ENCODE measurements around the gene MPRIP.

Gene MPRIP

DNA sequence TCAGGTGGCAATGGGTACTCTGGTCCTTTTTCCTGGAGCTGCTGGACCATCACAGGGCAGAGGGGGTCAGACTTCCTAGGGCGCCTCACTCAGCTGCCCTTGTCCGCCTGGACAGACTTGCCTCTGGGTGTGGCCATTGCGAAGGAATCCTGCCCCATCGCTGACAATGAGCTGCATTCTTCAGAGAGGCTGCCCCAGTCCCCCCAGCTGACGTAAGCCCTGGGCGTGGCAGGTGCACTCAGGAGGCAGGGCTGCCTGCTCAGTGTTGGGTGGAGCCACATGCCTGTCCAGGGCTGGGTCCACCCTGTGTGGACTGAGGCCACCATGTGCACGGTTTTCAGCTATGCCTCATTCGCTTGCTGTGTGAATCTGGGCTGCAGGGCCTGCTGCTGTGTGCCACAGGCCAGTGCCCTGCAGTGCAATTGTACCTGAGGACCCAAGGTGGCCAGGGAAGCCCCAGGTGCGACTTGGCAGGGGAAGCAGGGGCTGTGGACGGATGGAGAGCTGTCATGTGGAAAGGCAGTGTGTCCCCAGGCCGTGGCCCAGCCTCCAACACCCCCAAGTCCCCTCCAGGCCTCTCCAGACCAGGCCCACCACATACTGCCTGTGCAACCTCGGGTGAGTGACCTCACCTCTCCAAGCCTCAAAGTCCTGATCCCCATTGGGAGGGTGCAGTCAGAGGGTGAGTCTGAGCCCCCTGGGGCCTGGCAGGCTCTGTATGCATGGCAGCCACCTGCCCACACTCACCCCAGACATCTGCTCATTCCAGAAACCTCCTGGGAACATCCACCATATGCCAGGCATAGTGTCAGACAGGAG is 14.0 kb upstream of the MPRIP start:
- peak; percentile 82 for DNase-seq

DNA sequence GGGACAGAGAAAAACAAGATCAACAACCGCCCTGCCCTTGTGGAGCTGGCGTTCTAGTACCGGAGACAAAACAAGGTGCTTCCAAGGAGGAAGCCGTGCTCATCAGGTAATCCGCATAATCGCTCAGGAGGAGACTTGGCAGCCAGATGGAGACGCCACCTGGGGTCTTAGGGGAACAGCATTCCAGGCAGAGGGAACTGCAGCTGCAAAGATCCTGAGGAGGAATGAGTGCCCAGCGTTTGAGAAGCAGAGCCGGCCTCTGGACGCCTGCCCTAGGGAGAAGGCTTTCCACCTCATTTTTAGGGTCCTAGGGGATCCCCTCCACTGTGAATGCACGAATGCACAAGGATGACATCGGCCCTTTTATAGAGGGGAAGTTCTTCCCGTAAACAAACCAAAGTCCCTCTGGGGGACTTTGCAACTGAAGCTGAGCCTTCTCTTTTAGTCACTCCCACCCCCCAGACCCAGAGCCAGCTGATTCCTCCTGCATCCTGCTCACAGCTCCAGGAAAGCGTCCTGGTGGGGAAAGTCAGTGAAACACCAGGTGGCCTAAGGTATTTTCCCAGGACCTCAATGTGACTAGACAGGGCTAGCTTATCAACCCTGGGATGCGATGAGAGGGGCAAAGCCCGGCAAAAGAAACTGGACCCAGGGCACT is 13.2 kb upstream of the MPRIP start:
- DNase-seq, result no peak

DNA sequence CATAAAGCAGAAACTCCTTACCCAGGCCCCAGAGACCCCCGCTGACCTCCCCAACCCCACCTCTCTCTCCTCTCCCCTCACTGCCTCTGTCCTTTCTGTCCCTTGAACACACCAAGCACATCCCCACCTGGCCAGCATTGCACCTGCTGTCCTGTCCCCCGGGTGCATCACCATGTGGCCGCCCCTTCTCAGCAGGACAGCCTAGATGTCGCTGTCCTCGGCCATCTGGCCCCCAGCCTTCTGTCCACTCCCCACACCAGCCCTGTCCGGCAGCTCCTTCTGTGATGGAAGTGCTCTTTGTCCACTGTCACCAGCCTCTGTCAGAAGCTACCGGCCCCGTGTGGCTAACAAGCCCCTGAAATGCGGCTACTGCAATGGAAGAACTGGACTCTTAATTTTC is 12.3 kb upstream of the MPRIP start:
- no peak for DNase-seq

DNA sequence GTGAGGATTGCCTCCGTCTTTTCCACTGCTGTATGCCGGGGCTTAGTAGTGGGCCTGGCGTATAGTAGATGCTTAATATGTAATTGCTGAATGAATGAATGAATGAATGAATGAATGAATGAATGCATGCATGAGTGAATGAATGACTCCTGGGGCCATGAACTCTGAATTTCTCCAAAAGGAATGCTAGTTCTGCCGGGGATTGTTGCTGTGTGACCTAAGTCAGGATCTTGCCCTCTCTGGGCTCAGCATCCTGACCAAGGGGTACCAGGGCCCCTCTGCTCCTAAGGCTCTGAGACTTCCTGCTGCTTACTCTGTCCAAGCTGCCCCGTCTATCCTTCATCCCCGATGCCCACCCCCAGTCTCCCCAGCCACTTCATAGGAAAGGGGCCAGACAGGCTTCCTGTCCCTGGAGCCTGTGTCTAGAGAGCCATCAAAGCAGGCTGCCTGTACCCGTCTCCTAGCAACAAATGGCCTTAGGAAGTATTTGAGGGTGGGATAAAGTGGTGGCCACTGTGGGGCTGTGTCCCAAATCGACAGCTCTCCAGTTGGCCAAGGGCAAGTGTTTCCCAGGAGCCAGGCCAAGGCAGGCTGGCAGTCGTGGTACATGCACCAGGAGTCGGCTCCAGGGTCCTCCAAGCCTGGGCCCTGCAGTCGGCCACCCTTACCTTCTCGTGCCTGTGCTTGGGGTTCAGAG is 11.6 kb upstream of the MPRIP start:
- DNase-seq, result no peak

DNA sequence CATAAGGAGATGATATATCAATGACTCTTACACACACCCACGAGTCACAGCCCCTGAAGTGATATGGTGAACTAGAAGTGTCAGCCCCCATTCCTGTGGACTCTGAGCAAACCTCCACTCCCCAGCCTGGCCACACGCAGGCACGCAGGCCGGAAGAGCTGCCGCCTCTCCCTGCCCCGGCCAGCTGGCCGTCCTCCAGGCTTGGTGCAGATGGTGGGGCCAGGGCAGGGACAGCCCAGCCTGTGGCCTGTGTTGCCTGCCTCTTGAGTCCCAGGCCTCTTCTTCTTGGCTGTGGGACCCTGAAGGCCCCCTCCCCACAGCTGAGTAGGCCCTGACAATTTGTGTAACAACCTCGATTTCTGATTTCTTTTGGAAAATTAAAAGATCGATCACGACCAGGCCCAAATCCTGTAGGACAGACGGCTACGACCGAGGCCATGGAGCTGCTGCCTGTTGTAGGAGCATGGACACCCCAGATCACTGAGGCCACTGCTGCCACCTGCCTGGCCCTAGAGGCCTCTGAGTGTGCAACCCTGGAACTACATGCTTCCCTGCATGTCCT is 10.0 kb upstream of the MPRIP start:
- peak; percentile 90 for DNase-seq

DNA sequence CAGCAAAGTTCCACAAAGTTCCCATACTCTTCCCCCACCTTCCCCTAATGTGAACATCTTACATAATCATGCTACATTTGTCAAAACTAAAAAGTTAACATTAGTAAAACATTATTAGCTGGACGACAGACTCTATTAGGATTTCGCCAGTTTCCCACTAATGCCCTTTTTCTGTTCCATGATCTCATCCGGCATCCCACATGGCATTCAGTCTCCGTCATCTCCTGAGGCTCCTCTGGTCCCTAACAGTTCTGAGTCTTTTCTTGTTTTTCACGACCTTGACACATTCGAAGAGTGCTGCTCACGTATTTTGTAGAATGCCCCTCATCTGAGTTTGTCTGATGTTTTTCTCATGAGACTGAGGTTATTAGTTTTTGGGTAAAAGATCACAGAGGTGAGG is 8.8 kb upstream of the MPRIP start:
- DNase-seq, result no peak

- peak; percentile 71 for DNase-seq
Measured at GRCh38 chr17:17034026-17034425, 8.2 kb upstream of the MPRIP start.

DNA sequence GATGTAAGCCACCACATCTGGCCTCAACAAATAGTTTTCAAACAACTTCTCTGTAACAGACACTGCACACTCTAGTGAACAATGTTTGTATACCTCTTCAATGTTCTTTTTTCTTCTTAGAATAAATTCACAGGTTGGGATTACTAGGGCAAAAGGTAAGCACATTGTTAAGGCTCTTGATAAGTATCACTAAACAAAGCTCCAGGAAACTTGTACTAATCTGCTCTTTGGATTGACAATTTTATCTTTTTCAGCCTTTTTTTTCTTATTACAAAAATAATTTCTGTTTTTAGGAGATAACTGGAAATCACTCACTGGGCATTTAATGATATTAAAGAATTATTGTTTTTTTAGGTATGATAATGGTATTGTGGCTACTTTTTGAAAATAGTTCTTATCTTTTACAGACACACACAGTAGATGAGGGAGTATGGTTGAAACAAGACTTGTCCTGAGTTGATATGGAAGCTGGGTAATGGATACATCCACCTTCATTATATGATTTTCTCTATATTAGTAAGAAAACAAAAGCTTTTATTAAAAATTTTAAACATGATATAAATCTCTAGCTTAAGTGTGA is 7.7 kb upstream of the MPRIP start:
- no peak for DNase-seq

DNA sequence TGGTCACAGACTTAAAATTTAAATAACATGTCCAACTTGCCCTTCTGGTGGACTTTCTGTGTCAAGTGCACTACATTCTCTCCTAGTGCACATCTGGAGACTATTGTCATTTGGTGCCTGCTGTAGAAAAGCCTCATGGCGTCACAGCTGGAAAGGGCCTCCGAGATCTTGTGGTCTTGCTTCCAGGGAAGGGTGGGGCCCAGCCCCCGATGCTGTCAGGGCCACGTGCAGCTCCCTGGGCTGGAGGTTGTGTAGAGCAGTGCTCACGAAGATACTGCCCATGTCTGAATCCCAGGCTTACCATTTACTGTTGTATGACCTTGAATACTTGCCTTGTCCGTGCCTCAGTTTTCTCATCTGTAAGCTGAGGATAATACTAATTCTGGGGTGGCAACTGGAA is 6.8 kb upstream of the MPRIP start:
- no peak for DNase-seq

- no peak for DNase-seq
Measured at GRCh38 chr17:17035920-17036523, 6.2 kb upstream of the MPRIP start.

DNA sequence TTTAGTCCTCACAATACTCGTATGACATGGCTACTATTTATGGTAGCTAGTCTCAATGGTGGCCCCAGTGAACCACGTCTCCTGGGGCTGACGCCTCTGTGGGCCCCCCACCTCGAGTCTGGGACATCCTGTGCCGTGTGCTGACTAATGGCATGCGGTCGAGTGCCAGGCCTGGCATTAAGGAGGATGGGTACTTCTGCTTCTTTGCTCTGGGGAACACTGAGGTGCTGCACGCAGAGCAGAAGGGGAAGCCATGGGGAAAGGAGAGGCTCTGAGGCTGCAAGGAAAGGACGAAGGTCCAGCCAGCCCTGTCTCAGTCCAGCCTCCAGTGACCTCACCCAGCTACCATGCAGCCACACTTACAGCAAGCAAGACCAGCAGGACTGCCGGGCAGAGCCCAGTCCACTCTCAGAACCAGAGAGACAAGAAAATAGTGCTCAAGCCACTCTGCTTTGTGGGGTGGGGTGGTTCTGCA is 5.7 kb upstream of the MPRIP start:
- DNase-seq, result no peak

GRCh38 chr17:17039911-17040310 is 2.3 kb upstream of the MPRIP start:
- DNase-seq, result no peak

GRCh38 chr17:17041018-17041521 is 1.2 kb upstream of the MPRIP start:
- DNase-seq, result peak; percentile 77

DNA sequence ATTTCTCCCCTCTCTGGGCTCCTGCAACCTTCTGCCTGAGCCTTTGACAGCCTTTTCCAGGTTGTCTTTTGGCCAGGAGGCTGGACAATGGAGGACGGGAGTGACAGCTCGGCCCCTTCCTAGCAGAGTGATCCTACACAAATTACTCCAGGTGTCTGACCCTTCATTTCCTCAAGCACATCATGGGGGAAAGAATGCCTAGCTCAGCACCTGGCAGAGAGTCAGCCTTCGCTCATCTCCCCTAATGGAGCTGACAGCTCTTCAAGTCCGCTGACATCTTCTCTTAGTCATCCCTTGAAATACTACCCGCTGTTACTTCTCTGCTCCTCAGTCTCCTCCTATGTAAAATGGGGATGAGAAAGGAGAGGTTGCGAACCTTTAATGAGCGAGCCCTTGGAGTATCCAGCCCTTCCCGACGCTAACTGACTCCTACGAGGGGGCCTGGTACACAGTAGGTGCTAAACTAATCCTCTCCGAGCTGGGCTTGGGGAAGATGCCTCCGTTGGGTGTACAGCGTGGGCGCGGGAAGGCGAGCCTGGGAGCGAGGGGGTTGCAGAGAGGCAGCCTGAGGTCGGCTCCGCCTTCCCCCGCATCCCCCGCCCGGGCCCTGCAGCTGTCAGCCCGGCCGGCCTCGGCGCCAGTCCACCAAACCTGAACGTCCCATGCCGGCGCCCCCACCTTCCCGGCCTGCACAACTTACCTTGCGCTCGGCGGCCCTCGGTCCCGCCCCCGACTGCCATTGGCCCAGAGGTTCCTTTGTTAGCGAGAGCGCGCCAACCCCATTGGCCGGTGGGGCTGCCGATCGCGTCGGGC is 480 bp upstream of the MPRIP start:
- peak; percentile 97 for DNase-seq

- peak; percentile 87 for DNase-seq
Measured at GRCh38 chr17:17042851-17043460, 699 bp downstream of the MPRIP start.

DNA sequence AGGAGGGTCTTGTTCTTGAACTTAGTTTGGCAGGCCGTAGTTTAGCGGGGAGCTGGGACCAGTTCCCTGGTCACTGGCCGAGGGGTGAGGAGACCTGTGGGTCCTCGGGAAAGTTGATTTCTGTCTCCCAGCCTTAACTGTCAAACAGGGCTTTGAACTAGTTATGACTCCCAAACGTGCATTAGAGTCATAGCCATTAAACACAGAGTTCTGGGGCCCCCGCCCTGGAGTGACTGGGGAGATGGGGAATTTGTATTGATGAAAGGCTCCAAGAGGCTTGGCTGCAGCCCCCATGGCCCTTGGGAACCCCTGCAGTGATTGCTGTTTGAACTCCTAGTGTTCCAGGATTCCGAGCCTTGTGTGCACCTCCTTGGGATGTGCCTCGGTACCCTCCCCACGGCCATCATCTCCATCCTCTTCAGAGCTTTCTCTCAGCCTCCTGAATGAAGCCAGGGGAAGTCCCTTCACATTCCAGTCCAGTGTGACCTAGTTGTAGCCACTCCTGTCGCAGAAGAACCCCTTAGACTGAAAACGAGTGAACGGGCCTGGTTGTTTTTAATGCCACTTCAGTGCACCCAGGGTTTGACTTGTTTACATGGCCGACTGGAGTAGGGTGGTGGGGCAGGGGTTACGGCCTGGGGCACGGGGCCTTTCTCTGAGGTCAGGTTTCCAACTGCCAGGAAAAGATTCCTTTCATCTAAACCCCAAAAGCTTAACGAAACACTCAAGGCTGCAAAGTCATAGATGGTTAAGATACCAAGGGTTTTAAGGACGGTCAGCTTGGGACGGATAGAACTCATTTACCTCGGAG is 1.4 kb downstream of the MPRIP start:
- no peak for DNase-seq

DNA sequence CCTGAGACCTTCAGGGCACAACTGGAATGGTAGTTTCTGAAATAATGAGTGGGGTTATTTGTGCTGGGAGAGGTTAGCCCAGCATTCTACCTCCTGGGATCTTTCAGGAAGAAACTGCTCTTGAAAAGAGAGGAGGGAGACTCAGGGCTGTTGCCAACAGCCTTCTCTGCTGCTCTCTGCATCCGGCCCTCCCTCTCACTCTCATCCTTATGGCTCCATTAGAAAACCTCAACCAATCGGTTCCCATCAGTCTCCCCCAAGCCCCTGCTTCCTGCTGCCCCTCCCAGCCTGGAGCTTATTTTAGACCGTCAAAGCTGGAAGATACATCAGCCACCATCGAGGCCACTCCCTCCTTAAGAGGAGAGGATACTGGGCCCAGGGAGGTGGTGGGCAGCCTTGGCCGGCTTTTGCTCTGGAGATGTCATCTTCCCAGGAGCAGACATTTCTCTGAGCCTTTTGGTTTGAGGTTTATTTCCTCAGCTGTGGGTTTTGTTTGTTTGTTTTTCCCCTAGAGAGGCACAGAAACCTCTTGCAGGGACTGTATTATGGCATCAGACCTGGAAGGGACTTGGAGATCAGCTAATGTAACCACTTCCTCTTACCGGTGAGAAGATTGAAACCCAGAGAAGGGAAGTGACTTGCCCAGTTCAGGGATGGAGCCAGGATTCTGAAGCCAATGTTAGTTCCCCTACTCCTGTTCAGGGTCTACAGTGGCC is 2.7 kb downstream of the MPRIP start:
- peak; percentile 89 for DNase-seq

- DNase-seq, result no peak
Measured at GRCh38 chr17:17048106-17048505, 5.8 kb downstream of the MPRIP start.

Measured in fibroblast of skin of back (primary cell).